Cerebellar cortex (tissue), 1 donor: ENCODE data around the gene CPED1.
"Not testable (repeated sequence)": the region's sequence is repeated elsewhere in the genome, so short reads cannot be mapped to it uniquely, and the experiment has no call there.

Experiments
- DNase-seq: peaks from one replicate; pipeline ENCODE4 v3.0.0-alpha.2; 2015; ENCODE audit warnings: low spot score

The CPED1 gene

GRCh38 chr7:120996988-120997345 is 8.5 kb downstream of the CPED1 start:
- no peak for DNase-seq

- DNase-seq: no peak
Measured at GRCh38 chr7:120997882-120998474, 9.5 kb downstream of the CPED1 start.

- no peak for DNase-seq
Measured at GRCh38 chr7:120998520-120998919, 10.0 kb downstream of the CPED1 start.

GRCh38 chr7:120998996-120999565 is 10.6 kb downstream of the CPED1 start:
- DNase-seq: no peak

- DNase-seq: no peak
Measured at GRCh38 chr7:121000081-121000983, 11.8 kb downstream of the CPED1 start.

- DNase-seq: no peak
Measured at GRCh38 chr7:121001234-121001906, 12.9 kb downstream of the CPED1 start.

- no peak for DNase-seq
Measured at GRCh38 chr7:121002048-121002756, 13.7 kb downstream of the CPED1 start.

- DNase-seq: no peak
Measured at GRCh38 chr7:121002757-121003200, 14.3 kb downstream of the CPED1 start.

GRCh38 chr7:121003986-121004685 is 15.6 kb downstream of the CPED1 start:
- peak; percentile 87 for DNase-seq

- DNase-seq: not testable (repeated sequence)
Measured at GRCh38 chr7:121005058-121005457, 16.5 kb downstream of the CPED1 start.

GRCh38 chr7:121005996-121006584 is 17.6 kb downstream of the CPED1 start:
- no peak for DNase-seq

GRCh38 chr7:121006711-121007315 is 18.3 kb downstream of the CPED1 start:
- no peak for DNase-seq

GRCh38 chr7:121008816-121009215 is 20.3 kb downstream of the CPED1 start:
- no peak for DNase-seq

- DNase-seq: no peak
Measured at GRCh38 chr7:121011401-121011800, 22.9 kb downstream of the CPED1 start.

GRCh38 chr7:121012170-121012874 is 23.8 kb downstream of the CPED1 start:
- DNase-seq: no peak

- no peak for DNase-seq
Measured at GRCh38 chr7:121012919-121013318, 24.4 kb downstream of the CPED1 start.

GRCh38 chr7:121015560-121015959 is 27.0 kb downstream of the CPED1 start:
- no peak for DNase-seq

- no peak for DNase-seq
Measured at GRCh38 chr7:121016966-121017365, 28.5 kb downstream of the CPED1 start.

- DNase-seq: no peak
Measured at GRCh38 chr7:121017586-121017985, 29.1 kb downstream of the CPED1 start.

- DNase-seq: no peak
Measured at GRCh38 chr7:121019018-121019417, 30.5 kb downstream of the CPED1 start.
